Spinal cord (tissue), 10 donors: ENCODE data around the gene AURKAIP1. TPM values are rescaled to one million over a fixed set of nuclear protein-coding genes. Genes with fewer than 3 reads are reported as not detected.
A peak's percentile ranks its signal among the peaks of the same experiment; 100 is the strongest.

Source experiments
- DNase-seq, 6 donors: peaks; one replicate each; pipeline versions ENCODE4 v3.0.0 to v3.0.0-alpha.2; 2013 to 2015; ENCODE audit warnings: low spot score in 6 of 6, low read depth in 4 of 6
- H3K27ac ChIP-seq: one replicate; pipeline ENCODE4 v1.5.1; 2013; ENCODE audit warnings: low read depth, low read length, control low read depth
- H3K27me3 ChIP-seq: one replicate; pipeline ENCODE4 v1.6.1; 2013; ENCODE audit warnings: low read length; ENCODE audit not compliant: control insufficient read depth, insufficient read depth
- H3K36me3 ChIP-seq: one replicate; pipeline ENCODE4 v1.6.1; 2013; ENCODE audit warnings: low read length; ENCODE audit not compliant: control insufficient read depth, insufficient read depth
- H3K4me1 ChIP-seq: one replicate; pipeline ENCODE4 v1.6.1; 2013; ENCODE audit warnings: low read length; ENCODE audit not compliant: control insufficient read depth, insufficient read depth
- H3K4me3 ChIP-seq: one replicate; pipeline ENCODE4 v1.5.1; 2013; ENCODE audit warnings: low read depth, low read length, control low read depth
- H3K9me3 ChIP-seq: one replicate; pipeline ENCODE4 v1.6.1; 2013; ENCODE audit warnings: low read length; ENCODE audit not compliant: control insufficient read depth, insufficient read depth
- WGBS: methylation state at CpG from one replicate; pipeline ENCODE4 v1.1.5; 2013; ENCODE audit warnings: missing lambda C conversion rate; ENCODE audit not compliant: insufficient coverage; 5-methylcytosine and 5-hydroxymethylcytosine counted together
- polyA plus RNA-seq, 2 donors: library from polyadenylated mRNA; unstranded; fragments of 120-200 nt; gene quantifications; one replicate each; pipeline ENCODE4 v1.2.1, GENCODE V29; 2013; ENCODE audit not compliant: insufficient read length in 2 of 2
- total RNA-seq, 2 donors: library from RNA; depleted of rRNA in 1 of 2; stranded (reverse); fragments of 120-200 nt in 1 of 2; fragments of >200 nt in 1 of 2; gene quantifications; one replicate each; pipeline versions ENCODE4 v1.2.3 to v1.2.4, GENCODE V29; 2013 to 2014
- donor health status: healthy.

AURKAIP1 gene
- total and polyA plus RNA-seq, 4 donors = 41.4 to 130 (median 115) TPM

GRCh38 chr1:1349256-1350012, 25.6 kb downstream of the AURKAIP1 start, which contains the start of gene DVL1:
TSS of gene DVL1 (minus strand) at chr1:1349418. CDS start at chr1:1349065, 353 bp downstream.
- H3K9me3 ChIP-seq = no peaks in the 10 kb centered on the region
- peaks cover 64% of the 10 kb centered on the region for H3K36me3 ChIP-seq
- peak in 4 of 6 donors; percentile 54 to 91 (median 71) for DNase-seq
- peaks cover 11% of the 10 kb centered on the region for H3K27me3 ChIP-seq
- H3K4me1 ChIP-seq = peaks cover 66% of the 10 kb centered on the region
- under 1% methylated on average over 107 of the region's 122 CpGs for WGBS
- H3K4me3 ChIP-seq = peak within 1 kb of the TSS; percentile 56
- no peak within 1 kb of the TSS for H3K27ac ChIP-seq

- Histone ChIP-seq H3K4me3 (peak overlapping the region; percentile 56), H3K27me3 (peaks cover 6% of the 10 kb centered on the region), H3K4me1 (peaks cover 59% of the 10 kb centered on the region), H3K36me3 (peaks cover 64% of the 10 kb centered on the region), H3K27ac (no peak overlapping the region), H3K9me3 (no peaks in the 10 kb centered on the region)
- peak in 2 of 6 donors; percentile 49 to 55 for DNase-seq
- under 1% methylated on average over 109 of the region's 109 CpGs for WGBS
Measured at GRCh38 chr1:1348420-1349255, 26.4 kb downstream of the AURKAIP1 start.

- Histone ChIP-seq H3K9me3 (no peaks in the 10 kb centered on the region), H3K36me3 (peaks cover 64% of the 10 kb centered on the region), H3K4me3 (peak overlapping the region; percentile 56), H3K4me1 (peaks cover 51% of the 10 kb centered on the region), H3K27ac (no peak overlapping the region), H3K27me3 (no peaks in the 10 kb centered on the region)
- WGBS = 25% methylated on average over 22 of the region's 26 CpGs
- no peak for DNase-seq
Measured at GRCh38 chr1:1347663-1348419, 27.2 kb downstream of the AURKAIP1 start.

- DNase-seq = no peak
- Histone ChIP-seq H3K27ac (no peak overlapping the region), H3K4me1 (peaks cover 44% of the 10 kb centered on the region), H3K36me3 (peaks cover 64% of the 10 kb centered on the region), H3K27me3 (no peaks in the 10 kb centered on the region), H3K4me3 (peak overlapping the region; percentile 56), H3K9me3 (no peaks in the 10 kb centered on the region)
- WGBS = 85% methylated on average over 9 of the region's 10 CpGs
Measured at GRCh38 chr1:1347026-1347595, 27.9 kb downstream of the AURKAIP1 start.

- no peaks in the 10 kb centered on the region for H3K27me3 ChIP-seq
- H3K4me3 ChIP-seq = no peak overlapping the region
- H3K9me3 ChIP-seq = no peaks in the 10 kb centered on the region
- DNase-seq = no peak
- H3K36me3 ChIP-seq = peaks cover 64% of the 10 kb centered on the region
- H3K4me1 ChIP-seq = peaks cover 38% of the 10 kb centered on the region
- no peak overlapping the region for H3K27ac ChIP-seq
- 90% methylated on average over 10 of the region's 10 CpGs for WGBS
Measured at GRCh38 chr1:1346501-1346890, 28.5 kb downstream of the AURKAIP1 start.

GRCh38 chr1:1345860-1346500, 29.0 kb downstream of the AURKAIP1 start:
- Histone ChIP-seq H3K9me3 (no peaks in the 10 kb centered on the region), H3K27ac (no peak overlapping the region), H3K27me3 (no peaks in the 10 kb centered on the region), H3K4me1 (peaks cover 34% of the 10 kb centered on the region), H3K4me3 (no peak overlapping the region), H3K36me3 (peaks cover 69% of the 10 kb centered on the region)
- DNase-seq = no peak
- 63% methylated on average over 11 of the region's 12 CpGs for WGBS

- 87% methylated on average over 16 of the region's 16 CpGs for WGBS
- peaks cover 34% of the 10 kb centered on the region for H3K4me1 ChIP-seq
- H3K36me3 ChIP-seq = peaks cover 75% of the 10 kb centered on the region
- H3K9me3 ChIP-seq = no peaks in the 10 kb centered on the region
- no peak overlapping the region for H3K4me3 ChIP-seq
- H3K27me3 ChIP-seq = no peaks in the 10 kb centered on the region
- no peak for DNase-seq
- no peak overlapping the region for H3K27ac ChIP-seq
Measured at GRCh38 chr1:1345384-1345783, 29.6 kb downstream of the AURKAIP1 start.

- H3K4me3 ChIP-seq = no peak overlapping the region
- no peaks in the 10 kb centered on the region for H3K27me3 ChIP-seq
- no peak for DNase-seq
- H3K9me3 ChIP-seq = no peaks in the 10 kb centered on the region
- 81% methylated on average over 15 of the region's 15 CpGs for WGBS
- peaks cover 34% of the 10 kb centered on the region for H3K4me1 ChIP-seq
- peaks cover 81% of the 10 kb centered on the region for H3K36me3 ChIP-seq
- H3K27ac ChIP-seq = no peak overlapping the region
Measured at GRCh38 chr1:1344655-1345361, 30.2 kb downstream of the AURKAIP1 start.
